IMR-90 (cell line): ENCODE results near the gene DSE. TPM values are rescaled to one million over a fixed set of nuclear protein-coding genes. Genes with fewer than 3 reads are reported as not detected.

Source experiments
- ATAC-seq: fragments of 200-7000 bp; cut with Tn5 transposase; 2 replicates; pipeline ENCODE4 v1.9.1; 2020; ENCODE audit warnings: low read depth, mild to moderate bottlenecking, moderate library complexity
- BruUV-seq: library from RNA; stranded (reverse); fragments of 400-500 nt; replicated peaks from 2 replicates; lab custom pipeline; 2021; lab: Mats Ljungman, UMichigan
- CTCF ChIA-PET: fragments of 300-600 bp; formaldehyde crosslinking; extraction: SDS; loops from one replicate; lab custom pipeline; 2021; ENCODE audit warnings: antibody characterized with exemption; lab: Yijun Ruan, JAX
- POLR2A ChIA-PET: fragments of 300-600 bp; sonication (Branson Sonifier 250); formaldehyde crosslinking; loops from one replicate; lab custom pipeline; 2022; ENCODE audit warnings: antibody characterized with exemption; ENCODE audit not compliant: unreplicated experiment; lab: Charles Lee
- DNase-seq: peaks from one replicate; pipeline ENCODE4 v3.0.0; 2013
- H2AFZ ChIP-seq: replicated peaks from 2 replicates; pipeline ENCODE3; 2013; ENCODE audit warnings: low read length, mild to moderate bottlenecking; ENCODE audit not compliant: poor library complexity
- H2AK5ac ChIP-seq: 2 replicates; pipeline ENCODE4 v1.6.1; 2013; ENCODE audit warnings: low read depth, low read length, inconsistent platforms
- H2AK9ac ChIP-seq: replicated peaks from 2 replicates; pipeline ENCODE3; 2013; ENCODE audit warnings: mild to moderate bottlenecking, low read depth, low read length, moderate library complexity; ENCODE audit not compliant: poor library complexity
- H2BK120ac ChIP-seq: 2 replicates; pipeline ENCODE4 v1.6.1; 2013; ENCODE audit warnings: low read depth, low read length, inconsistent platforms
- H2BK15ac ChIP-seq: 3 replicates; pipeline ENCODE4 v1.6.1; 2013; ENCODE audit warnings: low read depth, low read length, inconsistent platforms
- H2BK20ac ChIP-seq: 2 replicates; pipeline ENCODE4 v1.6.1; 2013; ENCODE audit warnings: low read depth, mild to moderate bottlenecking, inconsistent platforms, low read length, moderate library complexity
- H2BK5ac ChIP-seq: 2 replicates; pipeline ENCODE4 v1.6.1; 2013; ENCODE audit warnings: mild to moderate bottlenecking, low read depth, low read length, inconsistent platforms; ENCODE audit not compliant: poor library complexity, severe bottlenecking
- H3K14ac ChIP-seq: replicated peaks from 2 replicates; pipeline ENCODE4 v1.6.1; 2013; ENCODE audit warnings: low read depth, low read length, inconsistent platforms
- H3K18ac ChIP-seq: 2 replicates; pipeline ENCODE4 v1.6.1; 2013; ENCODE audit warnings: low read depth, low read length, control low read depth
- H3K23ac ChIP-seq: 2 replicates; pipeline ENCODE4 v1.6.1; 2013; ENCODE audit warnings: low read depth, low read length, inconsistent platforms
- H3K27ac ChIP-seq: 2 replicates; pipeline ENCODE4 v1.5.1; 2013; ENCODE audit warnings: mild to moderate bottlenecking, control low read depth, low read length; ENCODE audit not compliant: insufficient read depth
- H3K27me3 ChIP-seq: 2 replicates; pipeline ENCODE4 v1.6.1; 2013; ENCODE audit warnings: low read length; ENCODE audit not compliant: control insufficient read depth, insufficient read depth
- H3K36me3 ChIP-seq: 2 replicates; pipeline ENCODE4 v1.6.1; 2013; ENCODE audit warnings: low read length, mixed read lengths; ENCODE audit not compliant: control insufficient read depth, insufficient read depth
- H3K4ac ChIP-seq: 2 replicates; pipeline ENCODE4 v1.6.1; 2013; ENCODE audit warnings: low read depth, low read length, inconsistent platforms
- H3K4me1 ChIP-seq: 2 replicates; pipeline ENCODE4 v1.6.1; 2013; ENCODE audit warnings: low read length, mixed read lengths; ENCODE audit not compliant: control insufficient read depth, insufficient read depth
- H3K4me2 ChIP-seq: 2 replicates; pipeline ENCODE4 v1.6.1; 2013; ENCODE audit warnings: low read depth, mild to moderate bottlenecking, control low read depth, low read length, moderate library complexity
- H3K4me3 ChIP-seq: 2 replicates; pipeline ENCODE4 v1.5.1; 2013; ENCODE audit warnings: low read depth, mild to moderate bottlenecking, control low read depth, low read length, moderate library complexity; ENCODE audit not compliant: insufficient read depth
- H3K56ac ChIP-seq: 2 replicates; pipeline ENCODE4 v1.6.1; 2013; ENCODE audit warnings: low read length, inconsistent platforms; ENCODE audit not compliant: insufficient read depth; ENCODE audit errors: extremely low read depth
- H3K79me1 ChIP-seq, 2 experiments: 2 replicates each; pipeline ENCODE4 v1.6.1; 2013; ENCODE audit warnings: low read length in 2 of 2, inconsistent platforms in 1 of 2, low read depth in 1 of 2
- H3K9ac ChIP-seq: 2 replicates; pipeline ENCODE4 v1.6.1; 2013; ENCODE audit warnings: low read depth, low read length, control low read depth
- H3K9me1 ChIP-seq: 2 replicates; pipeline ENCODE4 v1.6.1; 2013; ENCODE audit warnings: low read length, inconsistent platforms; ENCODE audit not compliant: insufficient read depth
- H3K9me3 ChIP-seq: 2 replicates; pipeline ENCODE4 v1.6.1; 2013; ENCODE audit warnings: low read length; ENCODE audit not compliant: control insufficient read depth, insufficient read depth
- H4K20me1 ChIP-seq: 2 replicates; pipeline ENCODE4 v1.6.1; 2013; ENCODE audit warnings: low read length, inconsistent platforms; ENCODE audit not compliant: insufficient read depth
- H4K5ac ChIP-seq: 2 replicates; pipeline ENCODE4 v1.6.1; 2013; ENCODE audit warnings: mild to moderate bottlenecking, low read depth, low read length, control low read depth
- H4K8ac ChIP-seq, 2 experiments: 2 replicates each; pipeline ENCODE4 v1.6.1; 2013; ENCODE audit warnings: low read depth in 2 of 2, low read length in 2 of 2, control low read depth in 1 of 2, inconsistent platforms in 1 of 2
- H4K91ac ChIP-seq: 2 replicates; pipeline ENCODE4 v1.6.1; 2013; ENCODE audit warnings: low read depth, low read length, inconsistent platforms; ENCODE audit not compliant: insufficient read depth
- BHLHE40 ChIP-seq: fragments of 150-350 bp; IDR thresholded peaks from 2 replicates; pipeline ENCODE4 v1.6.1; 2016; ENCODE audit warnings: mild to moderate bottlenecking, low read depth, low read length
- CEBPB ChIP-seq: IDR thresholded peaks from 2 replicates; pipeline ENCODE4 v1.6.1; 2012; ENCODE audit warnings: low read depth, low read length, improper control_type of control experiment
- FOS ChIP-seq: fragments of 150-350 bp; IDR thresholded peaks from 2 replicates; pipeline ENCODE4 v1.6.1; 2016; ENCODE audit warnings: low read depth, low read length
- MAZ ChIP-seq: IDR thresholded peaks from 2 replicates; pipeline ENCODE4 v1.6.1; 2012; ENCODE audit warnings: low read depth, mild to moderate bottlenecking, low read length, improper control_type of control experiment, moderate library complexity, borderline replicate concordance
- MXI1 ChIP-seq: IDR thresholded peaks from 2 replicates; pipeline ENCODE4 v1.6.1; 2012; ENCODE audit warnings: low read depth, mild to moderate bottlenecking, low read length, moderate library complexity, borderline replicate concordance
- USF2 ChIP-seq: fragments of 150-350 bp; IDR thresholded peaks from 2 replicates; pipeline ENCODE4 v1.6.1; 2017; ENCODE audit warnings: mild to moderate bottlenecking, antibody characterized with exemption, low read length, low read depth
- WGBS, 2 experiments: methylation state at CpG; one replicate each; pipeline versions ENCODE4 v1.1.5 to v1.1.7; 2013; ENCODE audit warnings: missing lambda C conversion rate in 2 of 2; ENCODE audit not compliant: insufficient read length in 1 of 2; ENCODE audit errors: extremely low coverage in 2 of 2; 5-methylcytosine and 5-hydroxymethylcytosine counted together
- dilution Hi-C: fragments of 300-500 bp; cut with HindIII; formaldehyde crosslinking; loops from one replicate; pipeline ENCODE4 v1.14.3; 2018; ENCODE audit warnings: low sequenced_read_pairs; ENCODE audit not compliant: unreplicated experiment
- in situ Hi-C: fragments of 300-500 bp; cut with MboI; formaldehyde crosslinking; loops from 3 replicates; pipeline ENCODE4 v1.14.3; 2019; ENCODE audit warnings: low sequenced_read_pairs, inconsistent platforms, mixed read lengths
- intact Hi-C: fragments of 100-400 bp; cut with micrococcal nuclease; formaldehyde crosslinking; loops from 2 replicates; pipeline ENCODE4 v1.10.0; 2022
- polyA plus RNA-seq, 3 experiments: library from polyadenylated mRNA; depleted of rRNA; stranded (reverse); fragments of >200 nt; gene quantifications; 2 replicates each; pipeline ENCODE4 v1.2.3, GENCODE V29; 2012; ENCODE audit warnings: low replicate concordance in 1 of 3
- total RNA-seq: library from RNA; depleted of rRNA; stranded (reverse); fragments of >200 nt; gene quantifications from 2 replicates; pipeline ENCODE4 v1.2.3, GENCODE V29; 2012

DSE gene
- total and polyA plus RNA-seq, 2 of the 4 experiments (the other 2 are of a cell fraction): 48.0 to 154 TPM

DNA sequence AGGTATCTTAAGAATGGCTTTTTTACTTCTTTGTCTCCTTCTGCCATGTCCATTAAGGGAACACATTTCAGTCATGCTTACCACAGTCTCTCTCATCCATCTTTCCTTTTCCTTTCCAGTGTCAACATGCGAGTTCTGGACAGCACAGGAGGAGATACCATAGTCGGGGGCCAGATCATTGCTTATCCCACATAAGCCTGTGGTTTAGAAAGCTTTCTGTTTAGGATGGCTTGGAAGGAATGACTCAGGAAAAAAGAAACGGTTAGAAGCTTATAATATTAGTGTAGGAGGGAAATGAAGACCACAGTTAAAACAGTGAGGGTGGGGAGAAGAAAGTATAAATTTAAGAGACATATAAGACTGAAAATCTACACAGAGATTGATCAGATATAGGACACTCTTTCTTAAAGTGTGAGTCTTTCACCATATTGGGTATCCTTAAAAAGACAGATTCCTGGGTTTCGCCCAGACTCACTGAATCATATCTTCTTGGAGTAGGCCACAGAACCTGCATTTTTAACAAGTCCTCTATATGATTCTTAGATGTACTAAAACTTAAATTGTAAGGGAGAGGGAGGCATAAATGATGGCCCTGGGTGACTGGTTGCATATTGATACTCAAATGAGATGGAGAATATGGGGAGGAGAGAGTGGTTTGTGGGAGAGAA, 36.1 kb downstream of the DSE start (continued):
- no peak for TF ChIP-seq BHLHE40

- dilution Hi-C loops (no loop called here), intact Hi-C loops (no loop called here), in situ Hi-C loops (no loop called here)
- whole genome bisulfite sequencing, 2 experiments: 100% methylated on average over 3 of the region's 4 CpGs; no CpG with 5 or more reads in 1 of the 2 experiments
- peaks cover 3% of the 10 kb centered on the region; the same call in 1 of the 2 replicates for H4K20me1 ChIP-seq
- DNase-seq (no peak), ATAC-seq (no peak)
- H3K56ac ChIP-seq: no peak overlapping the region
- no peak overlapping the region for H3K4me2 ChIP-seq
- peak overlapping the region; percentile 32; the same call in 1 of the 3 replicates for H2BK15ac ChIP-seq
- peak overlapping the region; percentile 63; the same call in 1 of the 2 replicates for H2AK5ac ChIP-seq
- H3K27ac ChIP-seq: no peak overlapping the region
- peaks cover 4% of the 10 kb centered on the region for H3K36me3 ChIP-seq
- no peak overlapping the region for H2BK5ac ChIP-seq
- POLR2A ChIA-PET: no interaction called here
- H2BK120ac ChIP-seq: 0 out of 2 replicates have a peak overlapping the region, but pooled peaks have one; percentile 24
- H3K27me3 ChIP-seq: no peaks in the 10 kb centered on the region
- no peak overlapping the region for H2AK9ac ChIP-seq
- CTCF ChIA-PET: no interaction called here
- peaks cover 44 to 70% of the 10 kb centered on the region in 2 experiments for H3K79me1 ChIP-seq
- no peak overlapping the region; the same call in 1 of the 2 replicates for H4K91ac ChIP-seq
- 0 out of 2 replicates have a peak overlapping the region, but pooled peaks have one; percentile 15 for H3K4ac ChIP-seq
- no TSS peak for BruUV-seq
- H2BK20ac ChIP-seq: 0 out of 2 replicates have a peak overlapping the region, but pooled peaks have one; percentile 30
- H3K9ac ChIP-seq: no peak overlapping the region
- H3K14ac ChIP-seq: no peak overlapping the region; the same call in 1 of the 2 replicates
- peaks cover 17% of the 10 kb centered on the region for H3K9me1 ChIP-seq
- peaks cover 15% of the 10 kb centered on the region for H3K4me1 ChIP-seq
- H3K4me3 ChIP-seq: no peak overlapping the region
- H3K23ac ChIP-seq: no peak overlapping the region; the same call in 1 of the 2 replicates
- TF ChIP-seq CEBPB: no peak
- no peak for TF ChIP-seq MXI1
- TF ChIP-seq MAZ: no peak
- TF ChIP-seq USF2: no peak
- TF ChIP-seq FOS: no peak
- H2AFZ ChIP-seq: no peak overlapping the region
- no peak overlapping the region for H4K8ac ChIP-seq
- H3K18ac ChIP-seq: no peak overlapping the region
- no peaks in the 10 kb centered on the region for H3K9me3 ChIP-seq
- no peak overlapping the region for H4K5ac ChIP-seq
These were observed 37.7 kb downstream of the DSE start for GRCh38 chr6:116408491-116408890.
